Activated CD4-positive, alpha-beta T cell treated with anti-CD3 and anti-CD28 coated beads, Interleukin-2, amount 10 ng/mL, durations not matched to agents 24 days and 14 days (primary cell): Measurements from ENCODE around the gene ZNF503. TPM values are rescaled to one million over a fixed set of nuclear protein-coding genes. Genes with fewer than 3 reads are reported as not detected.
A peak's percentile ranks its signal among the peaks of the same experiment; 100 is the strongest.

Experiments used
- DNase-seq: peaks from one replicate; pipeline ENCODE4 v3.0.0; 2022
- H3K27ac Mint-ChIP-seq: one replicate; pipeline ENCODE4 v1.8.0; 2022; ENCODE audit warnings: mild to moderate bottlenecking, mixed read lengths
- H3K27me3 Mint-ChIP-seq: one replicate; pipeline ENCODE4 v1.8.0; 2022; ENCODE audit warnings: mixed read lengths
- H3K36me3 Mint-ChIP-seq: one replicate; pipeline ENCODE4 v1.8.0; 2022; ENCODE audit warnings: low read depth, mild to moderate bottlenecking, mixed read lengths
- H3K4me1 Mint-ChIP-seq: one replicate; pipeline ENCODE4 v1.8.0; 2021; ENCODE audit warnings: mixed read lengths
- H3K4me3 Mint-ChIP-seq: one replicate; pipeline ENCODE4 v1.8.0; 2022; ENCODE audit warnings: mild to moderate bottlenecking, moderate library complexity, mixed read lengths
- H3K9me3 Mint-ChIP-seq: one replicate; pipeline ENCODE4 v1.8.0; 2021; ENCODE audit warnings: mixed read lengths
- intact Hi-C: fragments of 100-400 bp; cut with micrococcal nuclease; formaldehyde crosslinking; loops from one replicate; pipeline ENCODE4 v1.15.1; 2023
- total RNA-seq: library from RNA; stranded (reverse); gene quantifications from 2 replicates; pipeline ENCODE4 v1.2.3, GENCODE V29; 2022

Gene ZNF503
- total RNA-seq, 1 donor from 2014 or later: 0.07 TPM

DNA sequence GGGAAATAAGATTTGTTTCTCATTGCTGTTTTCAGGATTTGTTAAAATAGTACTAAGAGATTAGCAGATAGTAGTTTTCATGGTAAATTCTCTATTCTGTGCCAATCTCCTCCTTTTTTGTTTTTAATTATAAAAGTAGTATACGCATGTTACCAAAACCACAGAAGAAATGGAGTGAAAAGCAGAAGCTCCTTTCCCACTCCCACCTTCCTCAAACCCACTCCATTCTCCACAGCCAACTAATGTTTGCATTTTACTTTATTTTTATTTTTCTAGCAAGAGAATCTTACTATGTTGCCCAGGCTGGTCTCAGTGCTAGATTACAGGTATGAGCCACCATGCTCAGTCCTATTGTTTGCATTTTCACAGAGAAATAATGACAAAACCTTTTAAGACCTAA is 25.3 kb upstream of the ZNF503 start:
- Mint-ChIP-seq H3K27me3 (peaks cover 22% of the 10 kb centered on the region), H3K4me3 (no peak overlapping the region), H3K36me3 (no peaks in the 10 kb centered on the region), H3K27ac (no peak overlapping the region), H3K4me1 (no peaks in the 10 kb centered on the region), H3K9me3 (no peaks in the 10 kb centered on the region)
- intact Hi-C loops: no loop called here
- DNase-seq: no peak

GRCh38 chr10:75425291-75426079 is 23.9 kb upstream of the ZNF503 start:
- Mint-ChIP-seq H3K36me3 (no peaks in the 10 kb centered on the region), H3K4me1 (no peaks in the 10 kb centered on the region), H3K9me3 (no peaks in the 10 kb centered on the region), H3K4me3 (no peak overlapping the region), H3K27me3 (peaks cover 15% of the 10 kb centered on the region), H3K27ac (no peak overlapping the region)
- no peak for DNase-seq
- intact Hi-C loops: no loop called here

DNA sequence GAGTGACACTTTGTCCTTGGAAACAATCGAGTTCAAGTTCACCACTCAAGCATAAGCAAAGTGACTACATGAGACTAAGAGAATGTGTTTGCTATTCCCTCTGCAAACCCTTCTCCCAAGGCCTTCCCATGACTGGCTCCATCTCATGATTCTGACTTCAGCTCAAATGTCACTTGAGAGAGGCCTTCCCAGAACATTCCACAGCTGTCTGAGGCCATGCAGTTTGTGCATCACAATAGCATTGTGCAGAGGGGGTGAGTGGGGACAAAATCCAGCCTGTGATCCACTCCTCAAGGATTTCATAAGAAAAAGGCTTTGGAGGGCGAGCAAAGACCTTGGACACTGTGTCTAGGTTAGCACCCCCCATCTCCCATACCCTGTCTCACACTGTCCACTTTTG is 23.0 kb upstream of the ZNF503 start:
- Mint-ChIP-seq H3K9me3 (no peaks in the 10 kb centered on the region), H3K4me1 (no peaks in the 10 kb centered on the region), H3K27ac (no peak overlapping the region), H3K27me3 (peaks cover 6% of the 10 kb centered on the region), H3K4me3 (no peak overlapping the region), H3K36me3 (no peaks in the 10 kb centered on the region)
- intact Hi-C loops: no loop called here
- no peak for DNase-seq

GRCh38 chr10:75422913-75423312 is 21.3 kb upstream of the ZNF503 start:
- H3K4me1 Mint-ChIP-seq: no peaks in the 10 kb centered on the region
- no peak for DNase-seq
- H3K4me3 Mint-ChIP-seq: no peak overlapping the region
- peaks cover 2% of the 10 kb centered on the region for H3K27me3 Mint-ChIP-seq
- no peaks in the 10 kb centered on the region for H3K9me3 Mint-ChIP-seq
- intact Hi-C loops: no loop called here
- no peaks in the 10 kb centered on the region for H3K36me3 Mint-ChIP-seq
- no peak overlapping the region for H3K27ac Mint-ChIP-seq

- Mint-ChIP-seq H3K27me3 (peaks cover 6% of the 10 kb centered on the region), H3K9me3 (no peaks in the 10 kb centered on the region), H3K4me3 (no peak overlapping the region), H3K4me1 (no peaks in the 10 kb centered on the region), H3K27ac (no peak overlapping the region), H3K36me3 (no peaks in the 10 kb centered on the region)
- intact Hi-C loops: no loop called here
- no peak for DNase-seq
These were observed 17.1 kb upstream of the ZNF503 start for GRCh38 chr10:75418712-75419111.

DNA sequence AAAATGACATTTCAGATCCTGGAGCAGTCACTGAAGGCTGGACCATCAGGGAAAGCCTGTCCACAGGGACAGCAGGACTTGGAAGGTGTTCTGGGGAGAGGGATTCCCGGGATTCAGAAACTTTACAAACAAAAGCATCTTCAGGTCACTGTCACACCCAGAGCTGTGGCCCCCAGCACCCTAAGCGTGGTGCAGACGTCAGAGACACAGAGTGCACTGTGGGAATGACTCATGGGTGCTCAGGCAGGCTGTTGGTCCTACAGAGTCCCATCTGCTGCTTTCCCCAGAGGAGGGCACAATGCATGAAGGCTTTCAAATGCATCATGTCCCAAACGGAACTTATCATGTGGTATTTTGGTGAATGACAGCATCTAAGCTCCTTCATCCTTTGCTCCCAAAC is 16.7 kb upstream of the ZNF503 start:
- H3K9me3 Mint-ChIP-seq: no peaks in the 10 kb centered on the region
- no peaks in the 10 kb centered on the region for H3K36me3 Mint-ChIP-seq
- no peak overlapping the region for H3K4me3 Mint-ChIP-seq
- peaks cover 6% of the 10 kb centered on the region for H3K27me3 Mint-ChIP-seq
- H3K27ac Mint-ChIP-seq: no peak overlapping the region
- intact Hi-C loops: no loop called here
- H3K4me1 Mint-ChIP-seq: no peaks in the 10 kb centered on the region
- no peak for DNase-seq

- H3K4me1 Mint-ChIP-seq: no peaks in the 10 kb centered on the region
- intact Hi-C loops: no loop called here
- peaks cover 10% of the 10 kb centered on the region for H3K27me3 Mint-ChIP-seq
- no peaks in the 10 kb centered on the region for H3K9me3 Mint-ChIP-seq
- no peaks in the 10 kb centered on the region for H3K36me3 Mint-ChIP-seq
- H3K4me3 Mint-ChIP-seq: no peak overlapping the region
- H3K27ac Mint-ChIP-seq: no peak overlapping the region
- DNase-seq: no peak
These were observed 16.0 kb upstream of the ZNF503 start for GRCh38 chr10:75417522-75417927.

GRCh38 chr10:75414527-75414926 is 13.0 kb upstream of the ZNF503 start:
- no peak for DNase-seq
- Mint-ChIP-seq H3K27ac (no peak overlapping the region), H3K4me3 (no peak overlapping the region), H3K27me3 (peaks cover 33% of the 10 kb centered on the region), H3K4me1 (peaks cover 3% of the 10 kb centered on the region), H3K36me3 (no peaks in the 10 kb centered on the region), H3K9me3 (no peaks in the 10 kb centered on the region)
- intact Hi-C loops: no loop called here

DNA sequence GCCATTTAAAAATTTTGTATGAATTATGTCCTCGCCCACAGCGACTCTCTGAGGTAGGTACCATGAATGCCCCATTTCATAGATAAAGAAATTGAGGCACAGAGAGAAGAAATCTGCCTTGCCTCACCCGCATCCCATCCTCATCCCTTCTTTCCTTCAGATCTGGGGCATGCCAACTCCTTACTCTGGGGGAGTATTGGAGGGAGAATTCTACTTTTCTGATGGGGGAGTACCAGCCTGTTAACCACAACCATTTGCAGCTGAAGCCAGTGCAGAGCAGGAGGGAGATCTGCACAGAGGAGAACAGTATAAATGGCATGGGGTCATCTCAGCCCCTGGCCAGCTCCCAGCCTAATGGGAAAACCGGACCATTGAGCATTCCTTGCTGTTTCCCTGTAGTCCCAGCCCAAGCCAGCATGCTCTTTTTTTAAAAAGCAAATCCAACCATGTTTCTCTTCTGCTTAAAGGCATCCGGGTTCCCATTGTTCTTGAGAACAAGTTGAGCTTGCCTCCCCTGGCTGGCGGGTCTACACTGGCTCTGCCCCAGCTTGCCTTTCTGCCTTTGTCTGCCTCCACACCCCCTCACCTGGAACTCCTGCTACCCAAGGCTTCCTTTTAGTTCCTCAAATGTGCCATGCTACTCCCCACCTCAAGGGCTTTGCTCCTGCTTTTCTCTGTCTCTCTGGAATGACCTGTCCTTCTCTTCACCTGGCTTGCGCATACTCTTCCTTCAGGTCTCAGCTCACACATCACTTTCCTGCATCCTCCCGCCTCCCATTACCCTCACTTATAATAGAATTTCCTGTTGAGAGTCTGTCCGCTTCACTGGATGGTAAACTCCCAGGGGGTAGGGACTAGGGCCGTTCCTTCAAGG is 8.8 kb upstream of the ZNF503 start:
- intact Hi-C loops: no loop called here
- Mint-ChIP-seq H3K27me3 (peaks cover 62% of the 10 kb centered on the region), H3K4me1 (peaks cover 11% of the 10 kb centered on the region), H3K9me3 (no peaks in the 10 kb centered on the region), H3K4me3 (peak overlapping the region; percentile 65), H3K27ac (no peak overlapping the region), H3K36me3 (no peaks in the 10 kb centered on the region)
- DNase-seq: no peak

- Mint-ChIP-seq H3K27ac (no peak overlapping the region), H3K36me3 (no peaks in the 10 kb centered on the region), H3K27me3 (peaks cover 68% of the 10 kb centered on the region), H3K4me1 (peaks cover 11% of the 10 kb centered on the region), H3K9me3 (no peaks in the 10 kb centered on the region), H3K4me3 (peak overlapping the region; percentile 68)
- intact Hi-C loops: no loop called here
- DNase-seq: peak; percentile 76
These were observed 7.6 kb upstream of the ZNF503 start for GRCh38 chr10:75408911-75409885.

GRCh38 chr10:75408509-75408875 is 6.9 kb upstream of the ZNF503 start:
- Mint-ChIP-seq H3K4me1 (peaks cover 14% of the 10 kb centered on the region), H3K9me3 (no peaks in the 10 kb centered on the region)

GRCh38 chr10:75407713-75408508 is 6.3 kb upstream of the ZNF503 start:
- Mint-ChIP-seq H3K27ac (no peak overlapping the region), H3K27me3 (peaks cover 77% of the 10 kb centered on the region), H3K4me3 (peak overlapping the region; percentile 69), H3K36me3 (peaks cover 3% of the 10 kb centered on the region), H3K4me1 (peaks cover 19% of the 10 kb centered on the region), H3K9me3 (no peaks in the 10 kb centered on the region)
- intact Hi-C loops: no loop called here
- DNase-seq: no peak

More at GRCh38 chr10:75408509-75408875, 6.9 kb upstream of the ZNF503 start:
- intact Hi-C loops: no loop called here
- no peak for DNase-seq
- Mint-ChIP-seq H3K4me3 (peak overlapping the region; percentile 62), H3K27me3 (peaks cover 73% of the 10 kb centered on the region), H3K36me3 (peaks cover 3% of the 10 kb centered on the region), H3K27ac (no peak overlapping the region)

GRCh38 chr10:75407224-75407712 is 5.7 kb upstream of the ZNF503 start:
- DNase-seq: peak; percentile 58
- Mint-ChIP-seq H3K27me3 (peaks cover 78% of the 10 kb centered on the region), H3K4me1 (peaks cover 23% of the 10 kb centered on the region), H3K36me3 (peaks cover 5% of the 10 kb centered on the region), H3K27ac (no peak overlapping the region), H3K4me3 (peak overlapping the region; percentile 69), H3K9me3 (no peaks in the 10 kb centered on the region)
- intact Hi-C loops: no loop called here
